ENCODE data around the gene TMOD4.
"Not testable (repeated sequence)": the region's sequence is repeated elsewhere in the genome, so short reads cannot be mapped to it uniquely, and the experiment has no call there.

Gene TMOD4

DNA sequence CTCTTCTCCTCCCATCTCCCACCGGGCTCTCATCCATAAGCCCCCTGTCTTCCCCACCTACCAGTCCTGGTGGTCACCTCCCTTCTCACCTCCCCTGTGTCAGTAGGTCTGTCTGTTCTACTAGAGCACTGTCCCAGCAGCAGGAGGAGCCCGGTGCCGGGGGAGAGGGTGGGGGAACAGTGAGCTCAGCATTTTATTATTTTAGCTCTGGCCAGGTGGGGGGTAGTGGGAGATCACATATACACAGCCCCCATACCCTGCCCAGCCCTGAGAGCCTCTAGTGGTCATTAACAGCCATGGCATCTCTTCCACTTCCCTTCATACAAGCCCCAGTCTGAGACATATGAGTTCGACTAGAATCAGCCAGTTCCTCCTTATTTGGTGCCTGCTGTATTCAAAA lies at the start of gene TMOD4:
TSS of gene TMOD4 (minus strand) at position 119 of the 400 bp plus-strand sequence. CDS start 1,106 bp downstream, outside the sequence.
- no peak within 1 kb of the TSS for H3K4me3 ChIP-seq (ENCODE audit: low read length)
- no peak for TF ChIP-seq ZNF274 (IDR thresholded peaks at IDR 0.05; ENCODE audit: low read depth, low read length)

DNA sequence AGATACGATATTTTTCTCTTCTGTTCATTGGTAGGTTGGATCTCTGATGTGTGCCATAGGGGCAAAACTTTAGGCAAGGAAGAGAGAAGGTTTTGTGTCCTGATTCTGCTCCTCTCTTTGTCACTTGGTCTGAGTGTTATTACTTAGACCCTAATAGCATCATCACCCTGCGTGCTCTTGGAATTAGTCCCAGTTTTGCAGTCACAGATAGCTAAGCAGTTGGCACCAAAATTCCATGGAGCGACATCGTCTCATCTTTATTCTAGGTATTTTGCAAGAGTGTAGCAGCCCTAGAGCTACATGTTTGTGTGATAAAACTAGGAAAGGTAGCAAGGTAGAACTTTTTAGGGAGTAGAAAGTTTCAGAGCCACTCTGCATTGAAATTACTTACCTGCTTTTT lies 46.3 kb upstream of the TMOD4 start:
- TF ChIP-seq ZNF274 (IDR thresholded peaks at IDR 0.05; ENCODE audit: low read depth, low read length), result no peak
- no peak overlapping the region for H3K4me3 ChIP-seq (ENCODE audit: low read length)

DNA sequence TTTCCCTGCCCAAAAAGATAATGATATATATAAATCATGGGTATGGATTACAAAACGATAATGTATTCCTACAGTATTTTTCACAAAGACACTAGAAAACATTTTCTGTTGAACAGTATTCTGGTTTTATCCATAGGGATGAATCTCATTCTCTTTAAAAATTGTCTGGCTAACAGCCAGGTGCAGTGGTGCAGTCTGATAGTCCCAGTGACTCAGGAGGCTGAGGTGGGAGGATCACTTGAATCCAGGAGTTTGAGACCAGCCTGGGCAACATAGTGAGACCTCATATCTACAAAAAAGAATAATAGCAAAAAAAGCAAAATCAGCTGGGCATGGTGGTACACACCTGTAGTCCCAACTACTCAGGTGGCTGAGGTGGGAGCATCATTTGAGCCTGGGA lies 45.8 kb upstream of the TMOD4 start:
- H3K4me3 ChIP-seq (ENCODE audit: low read length), result no peak overlapping the region
- TF ChIP-seq ZNF274 (IDR thresholded peaks at IDR 0.05; ENCODE audit: low read depth, low read length), result no peak

DNA sequence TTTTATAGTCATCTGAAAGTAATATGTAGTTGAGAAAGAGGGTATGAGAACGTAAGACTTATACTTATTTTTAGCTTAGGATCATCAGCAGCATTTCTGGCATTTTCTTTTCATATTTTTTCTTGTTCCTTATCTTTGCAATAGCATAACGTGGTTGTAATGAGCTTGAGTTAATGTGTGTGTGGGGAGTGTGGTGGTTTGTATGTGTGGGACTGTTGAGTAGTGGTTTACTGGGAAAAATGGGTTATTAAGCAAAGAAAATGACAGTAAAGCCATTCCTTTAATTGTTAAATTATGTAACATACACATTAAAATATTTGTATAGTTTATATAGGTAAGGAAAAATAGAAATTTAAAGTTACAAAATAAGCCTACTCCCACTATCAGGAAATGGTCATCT lies 37.8 kb upstream of the TMOD4 start:
- no peak for TF ChIP-seq ZNF274 (IDR thresholded peaks at IDR 0.05; ENCODE audit: low read depth, low read length)
- H3K4me3 ChIP-seq (ENCODE audit: low read length), result no peak overlapping the region

DNA sequence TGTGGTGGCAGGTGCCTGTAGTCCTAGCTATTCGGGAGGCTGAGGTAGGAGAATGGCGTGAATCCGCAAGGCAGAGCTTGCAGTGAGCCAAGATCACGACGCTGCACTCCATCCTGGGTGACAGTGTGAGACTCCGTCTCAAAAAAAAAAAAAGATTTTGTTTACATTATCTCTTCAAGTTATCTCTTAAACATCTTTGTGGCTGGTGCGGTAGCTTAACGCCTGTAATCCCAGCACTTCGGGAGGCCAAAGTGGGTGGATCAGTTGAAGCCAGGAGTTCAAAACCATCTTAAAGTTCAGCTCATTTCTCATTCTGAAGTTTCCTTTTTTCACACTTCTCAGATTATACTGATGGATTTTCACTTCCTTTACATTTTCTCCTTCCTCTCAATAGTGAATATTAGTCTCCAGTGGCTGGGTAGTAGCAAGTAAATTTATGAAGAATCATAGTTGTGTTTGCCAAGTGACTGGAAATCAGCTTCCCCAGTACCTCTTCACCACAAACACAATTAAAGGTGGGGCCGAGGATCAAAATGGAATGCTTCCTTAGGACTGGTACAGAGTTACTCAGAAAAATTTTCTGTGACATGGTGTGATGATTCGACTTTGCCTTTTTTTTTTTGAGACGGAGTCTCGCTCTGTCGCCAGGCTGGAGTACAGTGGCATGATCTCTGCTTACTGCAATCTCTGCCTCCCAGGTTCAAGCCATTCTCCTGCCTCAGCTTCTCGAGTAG lies 36.4 kb upstream of the TMOD4 start:
- no peak for TF ChIP-seq ZNF274 (IDR thresholded peaks at IDR 0.05; ENCODE audit: low read depth, low read length)

DNA sequence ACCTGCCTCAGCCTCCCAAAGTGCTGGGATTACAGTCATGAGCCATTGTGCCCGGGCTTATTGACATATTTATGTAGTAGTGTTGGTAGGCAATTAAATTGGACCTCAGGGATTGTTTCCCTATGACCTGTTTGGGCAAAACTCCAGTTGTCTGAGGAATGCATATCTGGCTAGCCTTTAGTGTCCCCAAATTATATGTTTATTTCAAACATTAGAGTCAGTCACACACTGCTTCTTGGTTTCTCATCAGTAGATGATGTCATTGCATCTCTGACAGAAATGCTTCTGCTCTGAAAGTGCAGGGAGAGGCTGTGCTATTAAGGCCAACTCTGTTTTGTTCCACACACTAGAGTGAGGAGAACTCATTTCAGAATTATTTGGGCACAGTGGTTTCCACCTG lies 35.0 kb upstream of the TMOD4 start:
- TF ChIP-seq ZNF274 (IDR thresholded peaks at IDR 0.05; ENCODE audit: low read depth, low read length), result no peak
- H3K4me3 ChIP-seq (ENCODE audit: low read length), result no peak overlapping the region

More for the DNA sequence above, 36.4 kb upstream of the TMOD4 start:
- H3K4me3 ChIP-seq (ENCODE audit: low read length), result no peak overlapping the region

DNA sequence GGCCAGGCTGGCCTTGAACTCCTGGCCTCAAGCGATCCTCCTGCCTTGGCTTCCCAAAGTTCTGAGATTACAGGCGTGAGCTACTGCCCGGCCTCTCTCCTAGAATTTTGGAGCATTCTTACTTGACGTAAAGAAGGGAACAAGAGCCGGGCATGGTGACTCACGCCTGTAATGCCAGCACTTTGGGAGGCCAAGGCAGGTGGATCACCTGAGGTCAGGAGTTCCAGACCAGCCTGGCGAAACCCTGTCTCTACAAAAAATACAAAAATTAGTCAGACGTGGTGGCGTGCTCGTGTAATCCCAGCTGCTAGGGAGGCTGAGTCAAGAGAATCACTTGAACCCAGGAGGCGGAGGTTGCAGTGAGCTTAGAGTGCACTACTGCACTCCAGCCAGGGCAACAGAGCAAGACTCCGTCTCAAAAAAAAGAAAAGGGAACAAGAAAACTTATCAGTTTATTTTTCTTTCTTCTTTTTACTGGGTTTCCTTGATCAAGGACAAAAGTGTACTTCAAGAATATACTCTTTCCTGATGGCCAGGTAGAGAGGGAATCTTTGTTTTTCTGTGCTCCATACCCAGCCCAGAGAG lies 29.7 kb upstream of the TMOD4 start:
- H3K4me3 ChIP-seq (ENCODE audit: low read length), result not testable (repeated sequence)

DNA sequence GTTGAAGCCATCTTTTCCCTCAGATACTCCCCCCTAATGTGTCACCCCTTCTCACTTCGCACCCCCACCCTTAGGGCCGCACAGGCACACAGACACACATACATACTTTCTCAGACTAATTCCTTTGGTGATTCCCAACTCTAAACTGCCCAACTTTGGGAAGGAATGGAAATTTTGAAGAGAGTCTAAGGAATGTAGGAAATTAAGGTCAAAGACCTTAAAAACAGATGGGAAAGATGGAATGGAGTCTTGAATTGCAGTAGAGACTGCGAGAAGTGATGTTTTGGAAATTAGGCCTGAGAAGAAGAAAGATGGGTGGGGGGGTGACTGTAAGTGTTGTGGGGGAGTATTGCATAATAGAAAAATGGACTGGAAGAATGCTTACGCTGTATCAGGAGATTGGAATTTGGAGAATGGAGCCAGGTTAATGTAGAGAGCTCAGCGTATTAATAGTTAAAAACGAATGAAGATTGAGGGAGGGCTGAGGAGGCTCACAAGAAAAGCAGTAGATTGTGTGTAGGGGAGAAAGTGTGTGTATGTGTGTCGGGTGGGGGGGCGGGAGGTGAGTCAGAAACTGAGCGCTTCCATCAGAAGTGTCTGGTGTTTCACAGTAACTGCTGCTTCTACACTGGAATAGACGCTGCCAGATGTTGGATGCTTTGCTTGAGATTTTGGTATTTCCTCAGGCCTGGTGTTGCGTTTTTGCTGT lies 24.2 kb upstream of the TMOD4 start:
- TF ChIP-seq ZNF274 (IDR thresholded peaks at IDR 0.05; ENCODE audit: low read depth, low read length), result no peak

DNA sequence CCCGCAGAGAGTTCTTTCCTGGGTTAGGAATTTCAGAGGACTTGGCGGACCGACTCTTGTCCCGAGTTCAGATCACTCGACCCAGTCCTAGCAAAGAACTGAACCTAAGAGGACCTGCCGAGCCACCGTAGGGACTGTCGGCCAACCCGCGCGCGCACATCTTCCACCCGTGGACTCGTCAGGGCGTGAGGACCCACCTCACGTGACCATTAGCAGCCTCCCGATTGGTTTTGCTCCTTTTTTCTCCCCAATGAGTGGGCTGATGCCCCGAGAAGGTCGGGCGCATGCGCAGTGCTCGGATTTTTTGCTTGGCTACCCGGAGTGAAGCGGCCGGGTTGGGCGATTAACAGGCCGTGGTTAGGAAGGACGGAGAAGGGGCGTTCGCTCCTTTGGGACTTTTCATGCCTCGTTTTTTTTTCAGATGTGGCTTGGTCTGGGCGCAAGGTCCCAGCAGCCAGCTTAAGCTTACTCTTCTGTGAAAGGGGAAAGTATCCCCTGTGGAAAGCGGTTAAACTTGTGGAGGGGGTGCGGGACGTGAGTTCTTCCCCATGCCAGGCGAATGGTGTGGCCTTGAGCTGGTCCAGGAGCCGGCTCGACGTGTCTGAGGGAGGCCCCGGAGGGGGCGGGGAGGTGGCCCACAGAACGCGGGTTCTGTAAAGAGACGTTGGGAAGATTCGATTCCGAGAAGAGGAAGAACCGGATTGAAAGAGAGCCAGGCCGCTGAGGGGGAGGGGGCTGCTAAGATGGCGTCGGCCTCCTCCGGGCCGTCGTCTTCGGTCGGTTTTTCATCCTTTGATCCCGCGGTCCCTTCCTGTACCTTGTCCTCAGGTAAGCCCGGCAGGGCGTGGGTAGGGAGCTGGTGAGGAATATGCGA lies 22.7 kb upstream of the TMOD4 start, which contains the start of gene PIP5K1A:
TSS of gene PIP5K1A (plus strand) at position 299 of the 874 bp plus-strand sequence. CDS start at position 744, 445 bp downstream.
- TF ChIP-seq ZNF274 (IDR thresholded peaks at IDR 0.05; ENCODE audit: low read depth, low read length), result no peak
- peak within 1 kb of the TSS; percentile 94 for H3K4me3 ChIP-seq (ENCODE audit: low read length)

More for the DNA sequence above, 24.2 kb upstream of the TMOD4 start:
- H3K4me3 ChIP-seq (ENCODE audit: low read length), result peak overlapping the region; percentile 94

DNA sequence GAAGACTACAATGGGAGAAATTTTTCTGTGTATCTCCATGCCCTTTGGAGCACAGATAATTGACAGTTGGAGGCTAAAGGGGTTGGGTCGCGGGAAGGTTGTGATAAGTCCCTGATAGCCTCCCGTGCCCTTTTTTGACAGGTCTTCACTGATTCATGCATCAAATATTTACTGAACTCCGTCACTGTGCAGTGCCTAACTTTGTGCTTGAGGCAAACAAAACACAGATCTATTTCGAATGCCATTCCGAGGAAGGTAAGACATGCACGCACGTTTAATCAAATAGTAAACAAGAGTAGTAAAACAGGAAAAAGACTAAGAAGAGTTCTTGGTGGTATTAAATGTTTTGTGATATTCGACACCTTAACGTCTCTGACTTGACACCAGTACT lies 22.1 kb upstream of the TMOD4 start:
- TF ChIP-seq ZNF274 (IDR thresholded peaks at IDR 0.05; ENCODE audit: low read depth, low read length), result no peak
- H3K4me3 ChIP-seq (ENCODE audit: low read length), result peak overlapping the region; percentile 94

DNA sequence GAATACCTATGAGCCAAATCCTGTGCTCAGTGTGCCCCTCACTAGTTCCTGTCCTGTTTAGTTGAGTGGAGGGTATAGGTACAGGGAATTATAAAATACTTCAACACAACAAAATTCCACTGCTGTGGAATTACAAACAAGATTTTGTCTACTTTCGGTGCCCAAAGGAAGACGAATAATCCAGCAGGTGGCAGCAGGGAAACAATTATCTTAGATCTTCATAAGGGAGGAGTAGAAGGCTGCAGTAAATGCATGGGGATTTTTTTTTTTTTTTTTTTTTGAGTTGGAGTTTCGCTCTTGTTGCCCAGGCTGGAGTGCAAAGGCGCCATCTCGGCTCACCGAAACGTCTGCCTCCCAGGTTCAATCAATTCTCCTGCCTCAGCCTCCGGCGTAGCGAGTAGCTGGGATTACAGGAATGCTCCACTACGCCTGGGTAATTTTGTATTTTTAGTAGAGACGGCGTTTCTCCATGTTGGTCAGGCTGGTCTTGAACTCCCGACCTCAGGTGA lies 20.6 kb upstream of the TMOD4 start:
- no peak for TF ChIP-seq ZNF274 (IDR thresholded peaks at IDR 0.05; ENCODE audit: low read depth, low read length)
- H3K4me3 ChIP-seq (ENCODE audit: low read length), result peak overlapping the region; percentile 35; the same call in 1 of the 2 replicates

DNA sequence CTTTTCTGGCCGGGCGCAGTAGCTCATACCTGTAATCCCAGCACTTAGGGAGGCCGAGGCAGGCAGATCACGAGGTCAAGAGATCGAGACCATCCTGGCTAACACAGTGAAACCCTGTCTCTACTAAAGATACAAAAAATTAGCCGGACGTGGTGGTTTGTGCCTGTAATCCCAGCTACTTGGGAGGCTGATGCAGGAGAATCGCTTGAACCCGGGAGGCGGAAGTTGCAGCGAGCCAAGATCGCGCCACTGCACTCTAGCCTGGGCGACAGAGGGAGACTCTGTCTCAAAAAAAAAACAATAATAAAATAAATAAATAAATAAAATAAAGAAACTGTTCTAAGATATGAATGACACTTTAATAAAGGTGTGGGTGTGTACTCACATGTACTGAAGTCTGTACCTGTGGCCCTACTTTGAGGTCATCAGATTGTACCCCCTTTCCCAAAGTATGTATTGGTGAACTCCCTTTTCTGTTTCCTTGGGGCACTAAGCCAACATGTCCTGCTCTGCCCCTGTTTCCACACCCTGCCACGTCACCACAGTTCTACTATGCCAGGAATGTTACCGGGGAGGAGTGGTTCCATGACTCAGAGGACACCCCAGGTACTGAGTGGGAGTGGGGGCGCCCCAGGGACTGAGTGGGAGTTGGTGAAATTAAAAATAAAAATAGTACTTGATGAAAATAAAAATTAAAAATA lies 19.3 kb upstream of the TMOD4 start:
- H3K4me3 ChIP-seq (ENCODE audit: low read length), result not testable (repeated sequence)

DNA sequence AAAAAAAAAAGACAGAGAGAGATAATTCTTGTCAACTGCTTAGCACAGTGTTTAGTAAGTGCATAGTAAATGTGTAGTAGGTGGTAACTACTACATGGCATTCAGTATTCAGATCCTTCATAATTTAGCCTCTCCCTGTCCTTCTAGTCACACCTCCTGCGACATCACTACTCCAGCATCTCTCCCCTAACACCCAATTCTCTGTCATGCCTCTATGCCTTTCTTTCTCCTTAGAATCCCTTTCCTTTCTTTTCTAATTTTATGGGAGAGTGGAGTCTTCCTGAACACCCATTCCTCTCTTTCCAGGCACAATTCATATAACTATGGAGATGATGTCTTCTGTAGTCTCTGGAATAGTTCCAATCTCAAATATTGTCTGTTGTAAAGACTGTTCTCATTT lies 18.1 kb upstream of the TMOD4 start:
- H3K4me3 ChIP-seq (ENCODE audit: low read length), result no peak overlapping the region
- no peak for TF ChIP-seq ZNF274 (IDR thresholded peaks at IDR 0.05; ENCODE audit: low read depth, low read length)
